ENCODE measurements around the gene NEK7.
A peak's percentile ranks its signal among the peaks of the same experiment; 100 is the strongest.
"Not testable (repeated sequence)": the region's sequence is repeated elsewhere in the genome, so short reads cannot be mapped to it uniquely, and the experiment has no call there.

Gene NEK7

GRCh38 chr1:198205016-198205684 is 48.4 kb downstream of the NEK7 start:
- peak; percentile 16 for DNase-seq

GRCh38 chr1:198206292-198206691 is 49.5 kb downstream of the NEK7 start:
- no peak for DNase-seq

- no peak for DNase-seq
These were observed 54.9 kb downstream of the NEK7 start for GRCh38 chr1:198211696-198212095.

DNA sequence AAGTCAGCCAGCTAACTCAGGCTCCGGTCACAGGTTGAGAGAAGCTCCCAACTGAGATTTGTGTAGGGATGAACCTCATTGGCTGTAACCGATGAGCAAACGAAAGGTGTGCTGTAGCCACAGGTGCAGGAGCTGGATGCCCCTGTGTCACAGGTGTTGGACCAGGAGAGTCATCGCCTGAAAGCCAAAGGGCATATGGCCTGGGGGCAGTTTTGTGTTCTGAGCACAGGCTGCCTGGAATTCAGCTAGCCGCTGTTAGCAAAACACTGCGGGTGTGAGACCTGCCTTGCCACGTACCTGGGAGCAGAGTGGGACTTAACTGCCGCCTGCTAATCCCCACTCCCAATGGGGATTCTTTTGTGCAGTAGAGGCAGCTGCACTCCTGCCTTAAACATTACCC is 55.3 kb downstream of the NEK7 start:
- no peak for DNase-seq

GRCh38 chr1:198212675-198213074 is 55.9 kb downstream of the NEK7 start:
- peak; percentile 65 for DNase-seq

GRCh38 chr1:198214924-198215323 is 58.1 kb downstream of the NEK7 start:
- DNase-seq: no peak

GRCh38 chr1:198220428-198220827 is 63.6 kb downstream of the NEK7 start:
- DNase-seq: peak; percentile 76

GRCh38 chr1:198227010-198227409 is 70.2 kb downstream of the NEK7 start:
- DNase-seq: not testable (repeated sequence)

- not testable (repeated sequence) for DNase-seq
These were observed 70.7 kb downstream of the NEK7 start for GRCh38 chr1:198227454-198227853.

DNA sequence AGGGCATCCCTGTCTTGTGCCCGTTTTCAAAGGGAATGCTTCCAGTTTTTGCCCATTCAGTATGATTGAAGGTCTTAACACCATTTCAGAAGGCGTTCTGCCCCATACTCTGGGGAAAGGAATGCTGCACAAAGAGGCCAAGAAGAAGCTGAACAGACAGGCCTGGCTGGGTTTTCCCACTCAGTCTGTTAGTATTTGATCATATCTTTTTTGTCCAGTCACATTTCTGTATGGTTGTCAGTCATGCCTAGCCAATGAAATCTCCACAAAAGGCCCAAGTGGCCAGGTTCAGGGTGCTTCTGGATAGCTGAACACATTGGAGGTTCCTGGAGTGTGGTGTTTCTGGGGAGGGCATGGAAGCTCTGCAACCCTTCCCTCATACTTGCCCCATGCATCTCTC is 72.1 kb downstream of the NEK7 start:
- DNase-seq: no peak

DNA sequence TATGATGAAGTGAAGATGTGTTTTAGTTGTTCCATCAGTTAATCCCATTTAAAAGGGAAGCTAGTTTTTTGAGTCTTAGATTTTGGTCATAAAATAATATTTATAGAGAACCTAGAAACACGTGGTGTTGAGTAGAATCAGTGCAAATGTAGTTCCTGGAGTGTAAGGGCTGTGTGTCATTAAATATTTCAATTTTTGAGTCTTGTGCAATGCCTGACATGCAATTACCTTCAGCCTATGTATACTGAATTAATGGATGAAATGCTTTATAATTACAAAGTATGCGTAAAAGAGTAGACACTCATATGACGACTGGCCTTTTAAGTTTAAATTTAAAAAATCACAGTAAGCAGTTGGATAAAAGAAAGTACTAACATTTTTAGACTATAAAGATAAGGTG is 75.0 kb downstream of the NEK7 start:
- no peak for DNase-seq

GRCh38 chr1:198232378-198232777 is 75.6 kb downstream of the NEK7 start:
- DNase-seq: no peak

- DNase-seq: no peak
These were observed 76.3 kb downstream of the NEK7 start for GRCh38 chr1:198232940-198233675.

DNA sequence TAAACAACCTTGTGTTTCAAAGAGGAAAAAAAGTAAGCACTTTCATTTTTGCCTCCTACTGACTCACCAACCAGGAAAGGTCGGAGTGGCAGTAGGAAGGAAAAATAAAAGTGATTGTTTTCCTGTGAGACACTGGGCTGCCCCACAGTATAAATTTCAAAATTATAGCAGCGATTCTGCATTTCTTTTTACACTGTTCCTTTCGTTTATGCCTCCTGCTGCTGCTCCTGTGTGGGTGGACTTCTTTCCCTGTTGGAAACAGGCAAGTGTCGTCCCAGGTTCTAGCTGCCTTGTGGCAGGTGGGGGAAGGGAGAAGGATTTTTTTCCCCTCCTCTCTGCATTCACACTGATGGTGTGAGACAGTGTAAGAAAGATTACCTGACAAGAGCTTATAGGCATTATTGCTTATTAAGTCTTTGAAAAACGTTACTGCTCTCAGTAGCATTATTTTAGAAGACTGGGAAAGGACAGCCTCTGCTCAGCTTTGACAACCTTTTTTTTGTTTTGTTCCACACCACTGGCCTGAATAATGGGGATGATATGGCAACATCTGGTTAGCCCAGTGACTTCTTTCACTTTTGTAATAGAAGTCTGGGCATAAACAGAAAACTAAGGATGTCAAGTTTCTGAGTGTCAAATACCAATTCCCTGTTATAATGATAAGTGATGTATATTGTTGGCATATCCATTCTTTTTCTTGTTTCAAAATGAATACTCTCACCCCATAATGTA is 77.9 kb downstream of the NEK7 start:
- no peak for DNase-seq

GRCh38 chr1:198238121-198238520 is 81.3 kb downstream of the NEK7 start:
- no peak for DNase-seq

DNA sequence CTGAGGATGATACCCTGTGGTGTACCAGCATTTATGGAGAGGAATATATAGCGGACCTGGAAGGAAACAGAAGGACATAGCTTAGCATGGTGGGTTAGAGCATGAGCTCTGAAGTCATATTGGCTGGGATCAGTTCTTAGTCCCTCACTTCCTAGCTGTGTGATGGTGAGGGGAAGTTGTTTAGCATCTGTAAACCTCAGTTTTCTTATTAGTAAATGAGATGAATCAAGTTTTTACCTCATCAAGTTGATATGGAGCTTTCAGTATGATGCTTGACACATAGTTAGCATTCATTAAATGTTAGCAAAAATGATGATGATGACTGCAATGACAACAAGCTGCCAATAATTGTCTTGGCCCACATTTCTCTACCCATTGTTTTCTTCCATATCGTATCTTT is 84.8 kb downstream of the NEK7 start:
- DNase-seq: no peak

- no peak for DNase-seq
These were observed 88.0 kb downstream of the NEK7 start for GRCh38 chr1:198244772-198245171.

DNA sequence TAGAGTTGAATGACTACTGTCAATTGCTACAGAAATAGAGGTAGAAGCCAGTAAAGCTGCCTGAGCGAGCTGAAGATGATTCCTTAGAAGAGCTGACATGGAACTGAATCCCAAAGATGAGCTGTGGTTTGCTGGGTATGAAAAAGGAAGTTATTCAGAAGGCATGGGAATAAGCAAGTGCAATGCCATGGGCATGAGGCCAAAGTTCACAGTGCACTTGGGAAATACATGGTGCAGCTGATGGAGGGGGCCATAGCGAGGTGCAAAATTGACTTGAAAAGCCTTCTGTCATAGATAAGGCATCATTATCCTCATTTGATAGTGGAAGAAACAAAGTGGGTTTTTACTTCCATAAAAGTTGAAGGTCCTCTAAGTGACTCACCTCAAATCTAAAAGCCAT is 88.6 kb downstream of the NEK7 start:
- no peak for DNase-seq

- no peak for DNase-seq
These were observed 89.5 kb downstream of the NEK7 start for GRCh38 chr1:198246337-198246736.

DNA sequence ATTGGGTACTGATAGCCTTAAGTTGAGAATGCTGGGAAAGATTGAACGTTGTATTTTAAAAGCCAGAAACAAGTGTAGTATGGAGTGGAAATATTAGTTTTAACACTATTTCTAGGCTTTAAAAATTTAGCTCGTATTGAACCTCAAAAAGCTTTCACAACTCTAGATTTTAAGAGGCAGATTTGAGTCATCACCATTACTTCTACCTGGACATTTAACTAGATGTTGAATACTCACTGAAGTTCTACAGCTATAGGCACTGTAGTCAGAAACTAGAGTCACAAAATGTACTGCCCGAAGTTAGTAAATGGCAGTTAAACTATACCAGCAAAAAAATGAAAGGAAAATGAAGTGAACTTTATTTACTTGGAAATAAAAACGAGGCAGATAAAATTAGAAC is 96.5 kb downstream of the NEK7 start:
- DNase-seq: no peak

GRCh38 chr1:198253668-198254067 is 96.9 kb downstream of the NEK7 start:
- DNase-seq: peak; percentile 49

DNA sequence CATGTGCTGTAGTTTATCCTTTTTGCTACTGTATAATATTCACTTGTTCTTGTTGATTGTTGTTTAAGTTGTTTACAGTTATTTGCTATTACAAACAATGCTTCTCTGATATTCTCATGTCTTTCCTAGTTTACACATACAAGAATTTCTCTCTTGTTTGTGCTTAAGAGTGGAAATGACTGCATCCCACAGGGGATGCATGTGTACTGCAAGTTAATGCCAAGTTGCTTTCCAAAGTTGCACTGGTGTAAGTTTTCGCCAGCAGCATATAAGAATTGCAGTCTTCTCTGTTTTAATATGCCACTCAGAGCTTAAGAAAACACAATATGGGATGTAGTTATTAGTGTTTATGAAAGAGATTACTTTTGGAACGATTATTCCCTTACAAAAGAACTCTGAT is 97.7 kb downstream of the NEK7 start:
- DNase-seq: no peak

DNA sequence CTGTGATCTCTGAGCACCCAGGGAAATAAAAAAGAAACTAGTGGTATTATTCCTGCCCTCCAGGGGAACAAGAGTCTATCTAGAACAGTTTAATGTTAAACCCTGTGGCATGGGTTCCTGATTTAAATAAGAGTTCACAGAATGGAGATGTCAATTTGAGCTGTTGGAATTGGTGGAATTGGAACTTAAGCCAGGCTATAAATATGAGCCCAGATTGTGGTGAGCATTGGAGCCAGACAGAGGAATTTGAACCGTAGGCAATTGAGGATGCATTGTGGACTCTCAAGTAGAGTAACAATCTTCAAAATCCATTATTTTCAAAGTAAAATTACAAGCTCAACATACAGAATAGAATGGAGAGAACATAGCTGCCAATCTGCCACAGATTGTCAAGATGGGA is 98.2 kb downstream of the NEK7 start:
- peak; percentile 48 for DNase-seq

GRCh38 chr1:198255784-198256183 is 99.0 kb downstream of the NEK7 start:
- DNase-seq: no peak
